RPMI7951 (cell line): Measurements from ENCODE around the gene NEK2. TPM values are rescaled to one million over a fixed set of nuclear protein-coding genes. Genes with fewer than 3 reads are reported as not detected.
A peak's percentile ranks its signal among the peaks of the same experiment; 100 is the strongest.
"Not testable (repeated sequence)": the region's sequence is repeated elsewhere in the genome, so short reads cannot be mapped to it uniquely, and the experiment has no call there.

Experiments used
- DNase-seq: peaks from one replicate; pipeline ENCODE4 v3.0.0-alpha.2; 2012; ENCODE audit warnings: low read depth
- total RNA-seq: library from RNA; depleted of rRNA; stranded (reverse); fragments of >200 nt; shearing (Covaris generic); gene quantifications from 2 replicates; pipeline ENCODE4 v1.2.3, GENCODE V29; 2014; rRNA removed

Gene NEK2
- 100 and 110 TPM in 2 replicates for total RNA-seq

DNA sequence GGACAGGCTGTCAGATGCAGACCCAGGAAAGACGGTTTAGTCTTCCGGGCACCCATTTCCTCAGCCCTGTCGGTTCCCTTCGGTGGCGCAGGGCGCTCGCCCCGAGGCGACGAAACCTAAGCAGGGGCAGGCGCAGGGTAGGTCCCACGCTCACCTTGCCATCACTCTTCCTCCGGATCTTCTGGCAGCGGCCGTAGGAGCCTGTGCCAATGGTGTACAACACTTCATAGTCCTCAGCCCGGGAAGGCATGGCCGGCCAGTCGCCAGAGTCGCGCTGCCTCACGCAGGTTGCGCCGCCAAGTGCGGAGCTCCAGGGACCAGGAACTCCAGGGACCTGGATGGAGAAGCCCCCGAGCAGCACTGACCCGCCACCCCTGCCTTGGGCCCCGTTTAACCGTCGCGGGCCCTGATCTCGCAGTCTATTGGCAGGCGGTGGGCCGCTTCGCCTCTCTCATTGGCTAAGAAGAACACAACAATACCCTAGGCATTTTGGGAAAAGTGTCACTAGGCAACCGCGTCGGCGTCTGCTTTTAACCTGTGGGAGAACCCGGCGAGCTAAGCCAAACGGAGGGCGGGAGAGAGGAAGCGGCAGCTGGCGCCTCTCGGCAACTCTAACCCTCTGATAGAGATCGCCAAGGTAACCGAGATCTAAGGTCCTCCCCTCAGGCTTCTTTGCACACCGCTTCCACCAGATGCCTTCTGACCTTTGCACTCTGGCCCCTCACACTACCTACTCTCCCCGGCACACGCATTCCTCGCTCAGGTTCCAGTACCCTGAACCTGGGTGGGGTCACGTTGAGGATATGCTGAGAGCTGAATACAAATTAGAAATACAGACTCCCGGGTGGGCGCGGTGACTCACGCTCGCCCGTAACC, at the start of gene NEK2:
NEK2 (minus strand) TSS at position 392 of the 876 bp plus-strand sequence; CDS start at position 250, 142 bp downstream.
- peak; percentile 94 for DNase-seq

DNA sequence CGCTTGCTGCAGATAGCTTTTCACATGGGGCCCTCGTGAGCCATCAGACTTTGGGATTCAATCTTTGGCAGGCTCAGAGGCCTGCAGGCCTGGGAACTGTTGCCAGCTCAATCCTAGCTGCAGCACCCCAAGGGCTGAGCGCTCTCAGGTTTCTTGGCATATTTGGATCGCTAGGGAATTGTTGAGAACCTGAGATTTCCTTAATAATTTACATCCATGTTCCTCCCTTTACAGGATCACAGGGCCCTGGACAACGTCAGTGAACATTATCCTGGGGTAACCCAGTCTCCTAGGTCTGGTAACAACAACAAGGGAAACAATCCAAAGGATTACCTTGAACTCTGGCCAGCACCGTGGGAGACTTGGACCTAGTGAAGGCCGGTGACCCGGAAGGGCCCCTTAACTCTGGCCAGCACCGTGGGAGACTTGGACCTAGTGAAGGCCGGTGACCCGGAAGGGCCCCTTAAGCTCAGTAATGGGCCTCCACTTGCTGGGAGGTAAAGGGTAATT, 49.3 kb upstream of the NEK2 start:
- peak; percentile 35 for DNase-seq

DNA sequence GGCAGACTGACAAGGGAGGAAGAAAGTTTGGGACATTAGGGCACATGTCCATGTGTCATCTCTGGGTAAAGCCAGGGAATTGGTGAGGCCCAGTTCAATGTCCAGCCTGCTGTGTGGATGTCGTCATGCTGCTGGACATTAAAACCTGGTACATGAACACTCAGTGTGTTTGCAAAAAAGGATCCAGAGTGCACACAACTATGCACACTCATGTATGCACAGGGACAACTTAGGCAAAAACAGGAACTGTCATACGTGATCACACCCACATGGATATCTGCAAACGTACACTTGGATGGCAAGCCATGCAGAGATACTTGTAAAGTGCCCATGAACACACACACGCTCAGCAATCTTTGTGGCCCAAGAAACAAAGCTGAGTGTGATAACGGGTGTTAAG, 47.9 kb upstream of the NEK2 start:
- DNase-seq, result no peak

DNA sequence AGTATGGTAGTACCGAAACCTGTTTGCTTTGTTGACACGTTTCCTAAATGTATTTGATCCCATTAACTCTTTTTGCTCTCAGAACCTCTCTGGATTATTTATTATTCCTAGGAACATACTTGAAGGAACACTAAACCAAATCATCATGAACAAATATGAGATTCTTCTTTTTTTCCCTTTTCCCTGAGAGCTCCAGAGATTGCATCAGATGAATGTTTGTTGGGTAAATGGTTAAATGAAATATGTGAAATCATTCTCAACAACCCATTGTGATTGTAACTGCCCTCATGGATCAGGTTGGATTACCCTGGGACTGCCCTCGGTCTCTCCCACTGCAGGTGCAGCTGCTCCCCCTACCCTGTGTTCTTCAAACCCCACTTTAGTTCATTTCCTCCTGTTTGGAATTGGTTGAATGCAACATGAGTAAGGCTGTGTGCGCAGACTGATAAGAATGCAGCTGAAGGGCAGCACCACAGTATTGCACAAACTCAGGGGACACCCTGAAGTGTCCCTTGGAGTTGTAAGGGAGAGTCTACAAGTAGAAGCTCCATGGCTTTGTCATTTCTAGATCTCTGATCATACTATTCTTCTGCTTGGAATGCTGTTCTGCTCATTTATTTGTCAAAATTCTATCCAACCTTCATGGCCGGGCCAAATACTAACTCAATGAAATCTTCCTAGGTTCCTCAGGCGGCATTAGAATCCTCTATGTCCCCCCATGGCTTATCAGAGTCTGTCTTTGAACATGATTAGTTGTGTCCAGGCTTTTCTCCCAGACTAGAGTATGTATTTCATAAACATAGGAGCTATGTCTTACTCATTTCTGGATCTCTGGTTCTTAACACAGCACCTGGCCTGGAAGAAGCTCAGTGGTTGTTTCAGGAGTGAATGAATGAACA, 47.1 kb upstream of the NEK2 start:
- no peak for DNase-seq

DNA sequence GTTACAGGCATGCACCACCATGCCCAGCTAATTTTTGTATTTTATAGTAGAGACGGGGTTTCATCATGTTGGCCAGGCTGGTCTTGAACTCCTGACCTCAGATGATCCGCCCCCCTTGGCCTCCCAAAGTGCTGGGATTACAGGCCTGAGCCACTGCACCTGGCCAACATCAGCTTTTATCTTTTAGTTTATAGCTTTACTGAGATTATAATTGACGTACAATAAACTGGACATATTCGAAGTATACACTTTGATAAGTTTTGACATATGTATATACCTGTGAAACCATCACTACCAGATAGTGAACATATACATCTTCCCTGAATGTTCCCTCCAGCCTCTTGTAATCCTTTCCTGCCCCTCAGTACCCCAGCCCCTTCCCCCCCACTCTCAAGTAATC, 41.1 kb upstream of the NEK2 start:
- not testable (repeated sequence) for DNase-seq

DNA sequence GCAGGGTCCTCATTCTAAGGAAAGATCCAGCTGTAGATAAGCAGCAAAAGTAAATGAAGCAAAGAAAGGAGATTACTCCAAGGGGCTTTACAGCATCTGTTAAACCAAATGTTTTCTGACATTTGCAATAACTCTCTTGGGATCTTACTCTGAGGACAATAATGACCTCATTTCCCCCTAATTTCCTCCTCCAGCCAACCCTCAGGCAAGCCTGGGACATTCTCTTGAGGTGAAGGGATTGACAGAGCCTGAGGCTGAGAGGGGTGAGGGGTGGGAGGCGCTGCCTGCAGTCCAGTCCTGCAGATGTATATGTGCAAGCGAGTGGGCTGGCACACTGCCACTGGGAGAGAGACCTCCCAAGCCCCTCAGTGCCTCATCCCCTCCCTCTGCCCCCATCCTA, 40.5 kb upstream of the NEK2 start:
- DNase-seq, result no peak

DNA sequence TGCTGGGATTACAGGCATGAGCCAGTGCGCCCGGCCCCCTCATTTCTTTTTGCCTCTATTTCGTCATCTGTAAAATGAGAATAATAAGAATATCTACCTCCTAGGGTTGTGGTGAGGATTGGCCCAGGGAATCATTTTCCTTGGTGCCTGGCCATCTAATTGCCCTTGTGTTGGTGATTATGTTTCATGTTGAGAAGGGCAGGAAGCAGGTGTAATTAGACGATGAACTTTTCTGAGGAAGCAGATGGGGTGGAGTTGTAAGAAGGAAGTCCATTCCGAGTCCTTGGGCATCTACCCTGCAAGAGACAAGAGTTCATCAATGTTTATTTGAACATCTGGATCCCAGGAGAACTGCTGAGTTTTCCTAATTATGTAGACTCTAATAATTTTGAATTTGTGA, 38.7 kb upstream of the NEK2 start:
- no peak for DNase-seq

DNA sequence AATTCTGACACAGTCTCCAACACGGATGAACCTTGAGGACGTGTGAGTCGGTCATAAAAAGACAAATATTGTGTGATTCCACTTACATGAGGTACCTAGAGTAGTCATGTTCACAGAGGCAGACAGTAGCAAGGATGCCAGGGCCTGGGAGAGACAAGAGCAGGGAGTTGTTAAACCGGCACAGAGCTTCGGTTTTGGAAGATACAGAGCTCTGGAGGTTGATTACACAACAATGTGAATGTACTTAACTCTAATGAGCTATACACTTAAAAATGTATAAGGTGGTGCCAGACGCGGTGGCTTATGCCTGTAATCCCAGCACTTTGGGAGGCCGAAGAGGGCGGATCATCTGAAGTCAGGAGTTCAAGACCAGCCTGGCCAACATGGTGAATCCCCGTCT, 37.8 kb upstream of the NEK2 start:
- no peak for DNase-seq

DNA sequence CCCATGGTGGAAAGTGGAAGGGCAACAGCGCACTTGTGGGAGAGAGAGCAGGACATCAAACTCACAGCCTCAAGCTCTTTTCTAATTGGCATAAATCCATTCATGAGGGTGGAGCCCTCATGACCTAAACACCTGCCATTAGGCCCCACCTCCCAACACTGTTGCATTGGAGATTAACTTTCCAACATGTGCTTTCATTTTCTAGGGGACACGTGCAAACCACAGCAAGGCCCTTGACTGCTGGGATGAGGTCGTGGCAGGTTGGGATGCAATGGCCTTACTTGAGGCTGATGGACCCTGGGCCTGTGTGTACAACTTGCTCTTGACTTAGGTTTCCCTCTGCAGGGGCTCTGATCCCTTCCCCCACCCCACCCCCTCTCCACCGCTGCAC, 35.9 kb upstream of the NEK2 start:
- DNase-seq, result peak; percentile 47

DNA sequence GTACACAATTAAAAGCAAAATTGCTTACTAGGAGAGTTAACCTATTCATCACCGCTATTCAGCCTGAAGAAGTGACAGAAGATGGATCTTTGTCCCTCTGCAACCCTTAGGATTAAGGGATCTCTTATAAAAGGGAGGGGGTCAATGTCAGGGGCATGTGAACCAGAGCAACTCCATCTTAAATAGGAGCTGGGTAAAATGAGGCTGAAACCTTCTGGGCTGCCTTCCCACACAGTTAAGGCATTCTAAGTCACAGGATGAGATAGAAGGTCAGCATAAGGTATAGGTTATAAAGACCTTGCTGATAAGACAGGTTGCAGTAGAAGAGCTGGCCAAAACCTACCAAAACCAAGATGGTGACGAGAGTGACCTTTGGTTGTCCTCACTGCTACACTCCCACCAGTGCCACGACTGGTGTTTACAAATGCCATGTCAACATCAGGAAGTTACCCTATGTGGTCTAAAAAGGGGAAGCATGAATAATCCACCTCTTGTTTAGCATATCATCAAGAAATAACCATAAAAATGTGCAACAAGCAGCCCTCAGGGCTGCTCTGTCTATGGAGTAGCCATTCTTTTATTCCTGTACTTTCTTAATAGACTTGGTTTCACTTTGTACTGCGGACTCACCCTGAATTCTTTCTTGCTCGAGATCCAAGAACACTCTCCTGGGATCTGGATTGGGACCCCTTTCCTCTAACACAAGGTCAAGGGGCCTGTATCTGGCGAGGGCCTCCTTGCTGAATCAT, 35.3 kb upstream of the NEK2 start:
- no peak for DNase-seq

DNA sequence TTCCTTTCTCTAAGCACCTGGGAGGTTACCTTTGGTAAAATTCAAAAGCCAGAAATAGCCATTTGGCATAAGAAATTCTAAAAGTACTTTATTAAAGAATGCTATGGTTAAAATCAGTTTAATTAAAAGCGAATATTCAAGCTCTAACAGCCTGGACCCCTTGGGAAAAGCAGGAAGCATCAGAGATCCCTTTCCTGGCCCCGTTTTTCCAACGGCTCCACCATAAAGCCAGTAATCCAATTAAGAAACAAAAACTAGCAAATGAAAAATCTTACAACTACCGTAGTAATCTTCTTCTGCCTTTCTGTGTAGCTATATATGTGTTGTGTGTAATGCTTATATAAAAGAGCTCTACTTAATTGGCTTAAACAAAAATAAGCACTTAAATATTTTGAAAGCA, 33.5 kb upstream of the NEK2 start:
- no peak for DNase-seq

DNA sequence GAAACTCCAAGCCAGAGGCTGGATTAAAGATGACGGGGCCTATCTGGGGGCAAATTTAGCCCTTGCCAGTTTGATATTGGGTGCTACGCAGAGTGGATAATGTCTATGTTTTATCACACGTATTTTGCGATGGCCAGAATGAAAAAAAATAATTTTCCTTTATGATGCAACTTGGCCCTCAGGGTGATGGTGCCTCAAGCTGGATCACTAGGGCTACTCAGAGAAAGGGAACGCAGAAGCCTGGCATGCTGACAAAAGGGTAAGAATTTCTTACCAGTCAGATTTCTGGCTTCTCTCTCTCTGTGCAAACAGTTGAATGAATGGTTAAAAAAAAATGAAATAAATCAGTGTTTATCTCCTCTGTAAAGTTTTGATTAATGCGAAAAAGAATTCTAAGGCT, 32.6 kb upstream of the NEK2 start:
- DNase-seq, result no peak

DNA sequence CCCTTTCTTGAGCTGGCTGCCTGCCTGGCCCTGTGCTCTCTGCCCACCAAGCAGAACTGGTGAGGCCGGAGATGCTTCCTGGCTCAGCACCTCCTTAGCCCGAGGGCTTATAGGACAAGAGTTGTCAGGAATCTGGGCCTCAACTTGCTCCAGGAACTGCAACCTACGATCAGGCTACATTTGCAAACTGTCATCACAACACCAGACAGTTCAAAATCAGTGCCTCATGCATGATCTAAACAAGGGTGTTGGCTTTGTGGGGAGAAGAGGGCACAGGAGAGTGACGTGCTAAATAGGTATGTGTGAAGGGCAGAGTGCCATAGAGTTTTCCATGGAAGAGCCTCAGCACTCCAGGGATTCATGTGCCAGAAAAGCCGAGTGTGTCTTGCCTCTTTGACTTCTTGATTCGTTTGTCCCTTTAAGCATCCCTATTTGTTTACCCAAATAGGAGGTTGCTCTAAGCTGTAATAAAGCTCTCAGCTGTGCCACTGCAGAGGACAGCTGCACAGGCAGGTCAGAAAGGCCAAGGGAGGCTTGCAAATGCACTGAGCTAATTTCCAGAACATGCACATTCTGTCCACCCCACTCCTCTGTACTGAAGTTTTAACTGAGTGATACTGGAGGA, 30.2 kb upstream of the NEK2 start:
- DNase-seq, result peak; percentile 49

DNA sequence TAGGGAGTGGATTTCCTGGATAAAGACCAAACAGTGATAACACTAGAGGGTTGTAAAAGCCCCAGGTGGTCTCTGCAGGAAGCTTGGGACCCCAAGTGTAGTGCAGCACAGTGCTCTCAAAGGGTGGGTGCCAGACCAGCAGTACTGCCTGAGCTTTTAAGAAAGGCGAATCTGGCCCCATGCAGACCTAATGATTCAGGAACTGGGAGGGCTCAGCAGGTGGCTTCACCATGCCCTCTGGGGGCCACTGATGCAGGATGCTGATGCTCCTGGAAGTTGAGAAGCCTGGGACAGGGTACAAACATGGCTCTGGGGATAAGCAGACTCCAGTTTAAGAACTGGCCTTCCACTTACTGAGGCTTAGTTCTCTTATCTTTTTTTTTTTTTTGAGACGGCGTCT, 29.1 kb upstream of the NEK2 start:
- DNase-seq, result no peak

DNA sequence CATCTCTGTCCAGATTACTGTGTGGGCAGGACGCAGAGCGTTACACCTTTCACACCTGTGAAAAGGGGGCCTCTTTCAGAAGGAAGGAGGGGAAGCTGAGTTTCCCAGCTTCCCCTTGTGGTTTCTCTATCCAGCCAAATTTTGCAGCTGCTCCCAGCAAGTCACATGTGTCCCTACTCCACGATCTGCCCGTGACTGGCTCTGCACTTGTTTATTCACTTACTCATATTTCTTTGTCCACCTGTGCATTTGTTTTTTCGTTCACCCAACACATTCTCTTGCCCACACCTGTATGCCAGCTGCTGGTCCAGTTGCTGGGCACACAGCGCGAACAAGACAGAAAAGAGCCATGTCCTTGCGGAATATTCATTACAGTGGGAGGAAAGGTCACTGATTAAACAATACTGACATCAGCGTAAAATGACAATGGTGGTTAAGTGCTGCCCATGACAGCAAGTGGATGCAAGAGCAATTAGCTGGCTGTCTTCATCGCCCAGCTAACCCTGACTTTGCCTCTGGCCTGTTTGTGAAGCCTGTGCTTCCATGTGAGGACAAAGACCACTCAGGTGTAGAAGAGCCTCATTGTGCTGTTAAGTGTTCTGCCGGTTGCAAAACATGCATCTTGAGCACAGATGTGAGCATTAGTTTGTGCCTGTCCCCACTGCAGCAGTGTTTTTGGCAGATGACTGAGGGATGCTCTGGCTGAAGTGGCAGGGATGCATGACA, 28.6 kb upstream of the NEK2 start:
- no peak for DNase-seq

DNA sequence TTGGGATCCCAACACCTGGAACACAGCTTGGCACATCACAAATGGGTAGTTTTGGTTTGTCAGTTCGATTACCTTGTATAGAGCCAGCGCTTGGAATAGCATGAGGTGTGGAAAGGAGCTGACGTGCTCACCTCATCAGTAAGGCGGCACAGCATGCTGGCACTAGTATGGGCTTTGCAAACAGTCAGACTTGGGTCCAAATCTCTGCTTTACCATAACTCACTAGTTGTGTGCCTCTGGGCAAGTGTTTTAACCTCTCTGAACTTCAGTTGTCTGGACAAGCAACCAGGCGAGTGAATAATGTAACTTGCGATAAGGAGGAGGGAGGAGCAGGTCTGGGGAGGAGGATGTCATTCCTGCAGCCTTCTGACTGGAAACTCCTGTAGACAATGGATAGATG, 26.3 kb upstream of the NEK2 start:
- DNase-seq, result no peak

DNA sequence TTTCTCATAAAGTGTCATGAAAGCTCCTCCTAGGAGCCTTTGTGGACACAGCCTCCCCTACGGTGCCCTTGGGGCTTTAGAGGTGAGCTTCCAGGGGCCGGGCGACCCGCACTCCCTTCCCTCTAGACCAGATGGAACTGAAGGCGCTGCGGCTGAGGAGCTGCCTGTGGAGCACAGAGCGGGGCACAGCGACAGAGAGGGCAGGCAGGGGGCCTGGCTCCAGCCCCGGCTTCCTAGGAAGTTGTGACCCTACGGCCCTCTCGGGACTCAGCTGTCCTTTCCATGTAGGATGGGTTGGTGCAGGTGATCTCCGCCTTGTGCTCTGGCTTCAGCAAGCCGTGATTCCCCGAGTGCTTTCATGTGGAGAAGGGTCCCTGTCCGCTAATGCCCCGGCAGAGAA, 23.6 kb upstream of the NEK2 start:
- DNase-seq, result no peak

DNA sequence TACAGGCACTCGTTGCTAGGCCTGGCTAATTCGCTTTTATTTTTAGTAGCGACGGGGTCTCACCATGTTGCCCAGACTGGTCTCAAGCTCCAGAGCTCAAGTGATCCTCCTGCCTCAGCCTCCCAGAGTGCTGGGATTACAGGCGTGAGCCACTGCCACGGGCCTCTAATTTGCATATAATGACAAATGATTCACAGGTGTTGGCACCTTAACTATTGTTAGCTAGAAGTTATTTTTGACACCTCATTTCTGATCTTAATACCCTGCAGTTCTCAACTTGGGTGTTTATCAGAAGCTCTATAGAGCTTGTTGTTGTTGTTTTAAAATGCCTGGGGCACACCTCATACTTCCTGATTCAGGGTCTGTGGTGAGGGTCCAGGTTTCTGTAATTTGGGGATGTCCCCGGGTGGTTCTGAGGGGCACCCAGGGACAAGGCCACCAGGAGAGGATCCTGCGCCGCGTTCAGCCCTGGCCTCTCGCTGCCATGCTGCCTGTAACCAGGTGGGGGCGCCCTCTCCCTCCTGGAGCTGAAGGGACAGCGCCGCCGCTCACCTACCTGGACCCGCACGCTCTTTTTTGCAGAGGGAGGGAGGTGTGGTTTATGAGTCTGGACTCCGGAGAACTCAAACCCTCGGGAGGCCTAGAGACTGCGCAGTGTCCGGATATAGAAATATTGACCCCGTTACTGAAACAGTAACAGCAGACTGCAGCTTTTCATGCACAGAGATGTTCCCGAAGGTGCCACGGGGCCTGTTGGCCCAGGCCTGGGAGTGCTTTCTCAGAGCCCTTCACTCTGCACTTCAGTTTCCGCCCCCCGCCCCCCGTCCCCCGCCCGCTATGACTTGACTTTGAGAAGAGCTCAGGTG, 23.0 kb upstream of the NEK2 start:
- peak; percentile 39 for DNase-seq

DNA sequence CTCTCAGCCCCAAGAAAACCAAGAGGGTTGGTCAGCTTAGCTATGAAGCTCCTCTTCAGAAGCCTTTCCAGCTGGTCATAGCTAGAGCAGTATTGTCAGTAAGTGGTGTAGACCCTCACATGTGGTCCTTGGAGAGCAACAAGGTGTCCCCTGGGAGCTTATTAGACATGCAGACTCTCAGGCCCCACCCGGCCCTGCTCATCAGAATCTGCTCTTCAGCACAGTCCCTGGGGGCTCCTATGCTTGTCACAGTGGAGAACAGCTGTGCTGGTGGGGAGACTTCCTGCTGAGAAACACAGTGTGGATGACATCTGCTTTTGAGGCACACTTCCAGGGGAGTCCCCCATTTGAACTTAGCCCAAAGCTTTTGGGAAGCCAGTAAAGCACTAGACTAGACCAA, 21.9 kb upstream of the NEK2 start:
- no peak for DNase-seq
